Fibroblast of lung (primary cell): Measurements from ENCODE around the gene POU3F3. TPM values are rescaled to one million over a fixed set of nuclear protein-coding genes. Genes with fewer than 3 reads are reported as not detected.

Source experiments
- DNase-seq, 2 donors: peaks; one replicate each; pipeline versions ENCODE4 v3.0.0 to v3.0.0-alpha.2; 2010; ENCODE audit warnings: low read depth in 2 of 2
- H2AFZ ChIP-seq: 2 replicates; pipeline ENCODE4 v1.5.1; 2012; ENCODE audit warnings: low read length, control low read depth, inconsistent platforms
- H3K27ac ChIP-seq: 2 replicates; pipeline ENCODE4 v1.5.1; 2011; ENCODE audit warnings: low read length, control low read depth; ENCODE audit not compliant: insufficient read depth
- H3K27me3 ChIP-seq: 2 replicates; pipeline ENCODE4 v1.5.1; 2011; ENCODE audit warnings: mild to moderate bottlenecking, low read length; ENCODE audit not compliant: control insufficient read depth, insufficient read depth
- H3K36me3 ChIP-seq: 2 replicates; pipeline ENCODE4 v1.5.1; 2011; ENCODE audit warnings: low read length; ENCODE audit not compliant: control insufficient read depth, insufficient read depth
- H3K4me1 ChIP-seq: 2 replicates; pipeline ENCODE4 v1.5.1; 2011; ENCODE audit warnings: low read length; ENCODE audit not compliant: control insufficient read depth, insufficient read depth; ENCODE audit errors: extremely low read depth
- H3K4me2 ChIP-seq: 2 replicates; pipeline ENCODE4 v1.5.1; 2011; ENCODE audit warnings: low read length, control low read depth; ENCODE audit not compliant: insufficient read depth; ENCODE audit errors: extremely low read depth
- H3K4me3 ChIP-seq, 4 experiments: fragments of 200-600 bp in 1 of 4; sonication (generic) in 1 of 4; replicated peaks in 1 of 4; 2 replicates each; pipeline ENCODE4 v1.5.1; 2011 to 2016; ENCODE audit warnings: low read length in 4 of 4, low read depth in 3 of 4, mild to moderate bottlenecking in 3 of 4, control low read depth in 2 of 4, inconsistent platforms in 1 of 4, mixed read lengths in 1 of 4; ENCODE audit not compliant: insufficient read depth in 1 of 4; ENCODE audit errors: control extremely low read depth in 1 of 4
- H3K79me2 ChIP-seq: 2 replicates; pipeline ENCODE4 v1.5.1; 2012; ENCODE audit warnings: mild to moderate bottlenecking, low read length, inconsistent platforms; ENCODE audit not compliant: control insufficient read depth, insufficient read depth
- H3K9ac ChIP-seq: 2 replicates; pipeline ENCODE4 v1.5.1; 2011; ENCODE audit warnings: mild to moderate bottlenecking, low read length, control low read depth; ENCODE audit not compliant: insufficient read depth
- H3K9me3 ChIP-seq: 2 replicates; pipeline ENCODE4 v1.5.1; 2012; ENCODE audit warnings: low read depth, low read length; ENCODE audit not compliant: control insufficient read depth, insufficient read depth
- H4K20me1 ChIP-seq: 2 replicates; pipeline ENCODE4 v1.5.1; 2011; ENCODE audit warnings: low read length; ENCODE audit not compliant: control insufficient read depth, insufficient read depth; ENCODE audit errors: extremely low read depth
- EZH2 ChIP-seq: IDR thresholded peaks from 2 replicates; pipeline ENCODE4 v1.5.1; 2012; ENCODE audit warnings: low read length, control low read depth, mild to moderate bottlenecking; ENCODE audit errors: missing control alignments
- polyA plus RNA-seq, 2 donors: library from polyadenylated mRNA; depleted of rRNA in 1 of 2; stranded (reverse) in 1 of 2; unstranded in 1 of 2; fragments of >200 nt; gene quantifications; 2 replicates each; pipeline ENCODE4 v1.2.1, GENCODE V29; 2011 to 2012; ENCODE audit warnings: missing spikeins in 1 of 2
- total RNA-seq: library from RNA; depleted of rRNA; stranded (reverse); fragments of >200 nt; gene quantifications from 2 replicates; pipeline ENCODE4 v1.2.1, GENCODE V29; 2014
- TF ChIP-seq, protein P1 (sequence below), 2 donors: IDR thresholded peaks in 1 of 2; conservative IDR thresholded peaks in 1 of 2; 1 replicate in 1 of 2; 2 replicates in 1 of 2; pipeline ENCODE4 v1.5.1; 2011 to 2012; ENCODE audit warnings: low read length in 2 of 2, control low read depth in 1 of 2, inconsistent platforms in 1 of 2, low read depth in 1 of 2, mild to moderate bottlenecking in 1 of 2

POU3F3 gene
- total and polyA plus RNA-seq, 2 donors (not counting 1 experiment from before 2014, with no cell fraction given), result 0.01 TPM; not detected in 1

DNA sequence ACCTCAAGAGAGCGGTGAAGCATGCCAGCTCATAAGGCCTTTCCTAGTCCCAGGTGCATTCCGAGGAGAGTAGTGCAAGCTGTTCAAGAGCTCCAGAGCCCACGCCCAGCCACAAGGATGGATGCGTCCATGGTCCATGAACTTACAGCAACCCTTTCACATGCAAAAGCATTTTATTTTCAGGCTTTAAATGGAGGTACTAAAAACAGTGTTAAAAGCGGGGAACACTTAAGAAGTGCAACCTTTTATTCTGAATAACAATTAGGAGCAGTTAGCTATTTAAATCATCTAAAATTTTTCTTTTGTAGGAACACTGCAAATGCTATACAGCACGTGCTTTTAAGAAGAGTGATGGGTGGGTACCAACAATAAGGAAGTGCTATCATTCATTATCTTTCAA lies 33.8 kb downstream of the POU3F3 start:
- H3K4me3 ChIP-seq, result no peak overlapping the region
- no peaks in the 10 kb centered on the region for H3K27me3 ChIP-seq
- no peak for DNase-seq
- no peak overlapping the region for H3K9ac ChIP-seq
- no peaks in the 10 kb centered on the region for H3K36me3 ChIP-seq
- H3K79me2 ChIP-seq, result no peaks in the 10 kb centered on the region
- no peak for TF ChIP-seq EZH2
- TF ChIP-seq, protein P1, sequence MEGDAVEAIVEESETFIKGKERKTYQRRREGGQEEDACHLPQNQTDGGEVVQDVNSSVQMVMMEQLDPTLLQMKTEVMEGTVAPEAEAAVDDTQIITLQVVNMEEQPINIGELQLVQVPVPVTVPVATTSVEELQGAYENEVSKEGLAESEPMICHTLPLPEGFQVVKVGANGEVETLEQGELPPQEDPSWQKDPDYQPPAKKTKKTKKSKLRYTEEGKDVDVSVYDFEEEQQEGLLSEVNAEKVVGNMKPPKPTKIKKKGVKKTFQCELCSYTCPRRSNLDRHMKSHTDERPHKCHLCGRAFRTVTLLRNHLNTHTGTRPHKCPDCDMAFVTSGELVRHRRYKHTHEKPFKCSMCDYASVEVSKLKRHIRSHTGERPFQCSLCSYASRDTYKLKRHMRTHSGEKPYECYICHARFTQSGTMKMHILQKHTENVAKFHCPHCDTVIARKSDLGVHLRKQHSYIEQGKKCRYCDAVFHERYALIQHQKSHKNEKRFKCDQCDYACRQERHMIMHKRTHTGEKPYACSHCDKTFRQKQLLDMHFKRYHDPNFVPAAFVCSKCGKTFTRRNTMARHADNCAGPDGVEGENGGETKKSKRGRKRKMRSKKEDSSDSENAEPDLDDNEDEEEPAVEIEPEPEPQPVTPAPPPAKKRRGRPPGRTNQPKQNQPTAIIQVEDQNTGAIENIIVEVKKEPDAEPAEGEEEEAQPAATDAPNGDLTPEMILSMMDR (conservative IDR thresholded peaks at IDR 0.05 in 1 of 2, IDR thresholded peaks at IDR 0.05 in 1 of 2; ENCODE audit: low read depth in 1 of 2, low read length in 2 of 2), result no peak
- H2AFZ ChIP-seq, result no peak overlapping the region
- H3K27ac ChIP-seq, result no peak overlapping the region
- no peaks in the 10 kb centered on the region for H4K20me1 ChIP-seq
- no peaks in the 10 kb centered on the region for H3K4me1 ChIP-seq
- H3K9me3 ChIP-seq, result no peaks in the 10 kb centered on the region
- H3K4me2 ChIP-seq, result no peak overlapping the region

DNA sequence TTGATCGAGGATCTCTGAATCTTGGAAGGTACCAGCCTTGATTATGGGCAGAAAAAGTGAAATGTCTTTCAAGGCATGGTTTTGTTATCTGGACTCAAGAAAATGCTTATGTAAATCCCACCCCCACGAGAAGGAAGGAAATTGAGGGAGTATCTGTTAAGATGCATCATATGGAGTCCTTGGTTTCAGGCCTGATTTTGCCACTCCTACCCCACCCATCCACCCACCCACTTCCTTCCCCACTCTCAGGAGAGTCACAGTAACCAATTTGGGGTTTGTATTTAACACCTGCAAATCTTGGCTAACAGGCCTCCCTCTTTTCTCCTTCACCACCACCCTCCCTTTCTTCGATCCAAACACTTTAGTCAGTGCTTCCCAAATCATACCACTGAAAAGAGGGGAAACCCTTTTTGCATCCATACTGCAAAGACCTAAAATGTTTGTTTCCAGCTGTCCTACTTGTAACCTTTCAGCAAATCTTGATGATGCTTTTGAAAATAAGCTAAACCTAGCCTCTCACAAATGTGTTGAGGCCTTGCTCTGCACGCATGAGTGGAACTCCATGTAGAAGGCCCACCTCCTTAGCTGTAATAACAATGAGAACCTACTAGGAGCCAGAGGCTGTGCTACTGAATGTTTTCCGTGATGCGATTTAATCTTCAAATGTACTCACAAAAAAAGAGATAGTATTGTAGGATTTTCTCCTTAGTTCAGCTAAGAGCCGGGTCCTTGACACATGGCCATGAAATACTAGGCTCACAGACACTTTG lies 34.8 kb downstream of the POU3F3 start:
- no peak overlapping the region for H3K9ac ChIP-seq
- H3K9me3 ChIP-seq, result no peaks in the 10 kb centered on the region
- no peak for TF ChIP-seq EZH2
- TF ChIP-seq, protein P1 (conservative IDR thresholded peaks at IDR 0.05 in 1 of 2, IDR thresholded peaks at IDR 0.05 in 1 of 2; ENCODE audit: low read depth in 1 of 2, low read length in 2 of 2), result no peak
- H3K27me3 ChIP-seq, result no peaks in the 10 kb centered on the region
- no peak for DNase-seq
- H4K20me1 ChIP-seq, result no peaks in the 10 kb centered on the region
- H3K36me3 ChIP-seq, result no peaks in the 10 kb centered on the region
- no peak overlapping the region for H3K27ac ChIP-seq
- no peak overlapping the region for H2AFZ ChIP-seq
- no peaks in the 10 kb centered on the region for H3K4me1 ChIP-seq
- H3K4me2 ChIP-seq, result no peak overlapping the region
- no peak overlapping the region for H3K4me3 ChIP-seq
- no peaks in the 10 kb centered on the region for H3K79me2 ChIP-seq

DNA sequence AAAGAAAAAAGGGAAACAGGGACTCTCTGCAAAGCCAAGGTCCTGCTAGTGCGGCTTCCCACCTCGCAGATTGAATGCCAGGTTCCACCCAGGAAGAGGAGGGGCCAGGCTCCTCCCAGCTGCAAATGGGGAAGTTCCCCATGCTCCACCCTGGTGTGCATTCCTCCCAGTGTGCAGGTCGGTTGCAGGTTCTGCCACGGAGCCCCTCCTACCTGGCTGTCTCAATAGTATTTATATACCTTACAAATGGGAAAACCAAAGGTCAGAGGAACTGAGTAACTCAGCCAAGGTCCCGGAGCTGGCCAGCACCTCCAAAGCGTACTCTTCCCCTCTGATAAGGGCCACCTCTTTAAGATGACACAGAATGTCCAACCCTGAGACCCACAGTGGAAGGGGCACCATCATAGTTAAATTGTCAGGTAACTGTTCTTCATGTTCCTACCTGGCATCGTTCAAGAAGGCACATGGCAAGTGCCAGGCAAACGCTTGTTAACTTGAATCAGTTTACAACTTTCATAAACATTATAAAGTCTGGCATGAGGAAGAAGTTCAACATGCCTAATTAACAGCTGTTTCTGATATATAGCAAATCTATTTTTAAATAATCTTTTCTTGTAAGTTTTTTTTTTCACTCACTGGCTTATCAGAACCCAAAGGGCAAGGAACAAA lies 35.5 kb downstream of the POU3F3 start:
- no peaks in the 10 kb centered on the region for H3K4me1 ChIP-seq
- no peaks in the 10 kb centered on the region for H4K20me1 ChIP-seq
- no peak for DNase-seq
- no peaks in the 10 kb centered on the region for H3K27me3 ChIP-seq
- no peak overlapping the region for H3K9ac ChIP-seq
- H3K36me3 ChIP-seq, result no peaks in the 10 kb centered on the region
- H2AFZ ChIP-seq, result no peak overlapping the region
- H3K4me2 ChIP-seq, result no peak overlapping the region
- H3K79me2 ChIP-seq, result no peaks in the 10 kb centered on the region
- no peak for TF ChIP-seq EZH2
- TF ChIP-seq, protein P1 (conservative IDR thresholded peaks at IDR 0.05 in 1 of 2, IDR thresholded peaks at IDR 0.05 in 1 of 2; ENCODE audit: low read depth in 1 of 2, low read length in 2 of 2), result no peak
- H3K27ac ChIP-seq, result no peak overlapping the region
- H3K4me3 ChIP-seq, result no peak overlapping the region
- H3K9me3 ChIP-seq, result no peaks in the 10 kb centered on the region
